ENCODE data around the gene TMIGD3.

DNA sequence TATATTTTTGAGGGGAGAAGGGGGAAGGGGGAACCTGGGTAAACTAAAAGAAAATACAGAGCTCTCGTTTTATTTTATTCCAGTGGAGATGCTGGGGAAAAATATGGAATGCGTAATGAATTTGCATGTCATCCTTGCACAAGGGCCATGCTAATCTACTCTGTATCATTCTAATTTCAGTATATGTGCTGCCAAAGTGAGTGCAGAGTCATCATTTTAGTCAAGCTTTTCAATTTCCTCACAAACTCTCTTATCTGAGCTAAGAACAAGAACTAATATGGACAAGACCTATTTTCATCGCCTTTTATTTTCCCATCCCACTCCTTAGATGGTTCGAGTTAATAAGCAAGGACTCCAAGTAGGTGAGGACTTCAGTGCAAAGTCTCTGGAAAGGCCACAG, 13.2 kb downstream of the TMIGD3 start:
- TF ChIP-seq POLR2A (IDR thresholded peaks at IDR 0.05) (no peak), POLR2AphosphoS5 (IDR thresholded peaks at IDR 0.05) (no peak)
- TF ChIP-seq, protein P1, sequence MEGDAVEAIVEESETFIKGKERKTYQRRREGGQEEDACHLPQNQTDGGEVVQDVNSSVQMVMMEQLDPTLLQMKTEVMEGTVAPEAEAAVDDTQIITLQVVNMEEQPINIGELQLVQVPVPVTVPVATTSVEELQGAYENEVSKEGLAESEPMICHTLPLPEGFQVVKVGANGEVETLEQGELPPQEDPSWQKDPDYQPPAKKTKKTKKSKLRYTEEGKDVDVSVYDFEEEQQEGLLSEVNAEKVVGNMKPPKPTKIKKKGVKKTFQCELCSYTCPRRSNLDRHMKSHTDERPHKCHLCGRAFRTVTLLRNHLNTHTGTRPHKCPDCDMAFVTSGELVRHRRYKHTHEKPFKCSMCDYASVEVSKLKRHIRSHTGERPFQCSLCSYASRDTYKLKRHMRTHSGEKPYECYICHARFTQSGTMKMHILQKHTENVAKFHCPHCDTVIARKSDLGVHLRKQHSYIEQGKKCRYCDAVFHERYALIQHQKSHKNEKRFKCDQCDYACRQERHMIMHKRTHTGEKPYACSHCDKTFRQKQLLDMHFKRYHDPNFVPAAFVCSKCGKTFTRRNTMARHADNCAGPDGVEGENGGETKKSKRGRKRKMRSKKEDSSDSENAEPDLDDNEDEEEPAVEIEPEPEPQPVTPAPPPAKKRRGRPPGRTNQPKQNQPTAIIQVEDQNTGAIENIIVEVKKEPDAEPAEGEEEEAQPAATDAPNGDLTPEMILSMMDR (IDR thresholded peaks at IDR 0.05), result no peak

Data from prostate gland (tissue), 2 donors.